Tibial artery (tissue), 4 donors: ENCODE data around the gene LRSAM1.
A peak's percentile ranks its signal among the peaks of the same experiment; 100 is the strongest.

Source experiments
- DNase-seq, 2 donors: peaks; one replicate each; pipeline ENCODE4 v3.0.0-alpha.2; 2019
- H3K27ac ChIP-seq, 2 donors: fragments of 200-600 bp; sonication (generic) in 1 of 2; 1 replicate in 1 of 2; 2 replicates in 1 of 2; pipeline ENCODE4 v1.5.1; 2018 to 2019; ENCODE audit warnings: mild to moderate bottlenecking in 1 of 2
- H3K27me3 ChIP-seq, 2 donors: fragments of 200-600 bp; sonication (generic) in 1 of 2; one replicate each; pipeline versions ENCODE4 v1.5.1 to v1.6.0; 2016 to 2019
- H3K36me3 ChIP-seq, 3 donors: fragments of 200-600 bp; sonication (generic) in 2 of 3; one replicate each; pipeline ENCODE4 v1.5.1; 2016 to 2019; ENCODE audit warnings: mild to moderate bottlenecking in 2 of 3
- H3K4me1 ChIP-seq, 4 donors: fragments of 200-600 bp; sonication (generic) in 2 of 4; 1 replicate in 3 of 4; 2 replicates in 1 of 4; pipeline ENCODE4 v1.5.1; 2016 to 2019
- H3K4me3 ChIP-seq, 2 donors: fragments of 200-600 bp; sonication (generic) in 1 of 2; 1 replicate in 1 of 2; 2 replicates in 1 of 2; pipeline ENCODE4 v1.5.1; 2018 to 2019; ENCODE audit warnings: mild to moderate bottlenecking in 2 of 2
- H3K9me3 ChIP-seq, 3 donors: fragments of 200-600 bp; sonication (generic) in 1 of 3; one replicate each; pipeline ENCODE4 v1.5.1; 2016 to 2019
- intact Hi-C: fragments of 100-400 bp; cut with DNase I; formaldehyde crosslinking; loops from one replicate; pipeline ENCODE4 v1.15.0; 2023; ENCODE audit warnings: low total_unique reads
- TF ChIP-seq, protein P1 (sequence below), 2 experiments: fragments of 200-600 bp in 1 of 2; fragments of 450-650 bp in 1 of 2; IDR thresholded peaks; one replicate each; pipeline ENCODE4 v1.5.1; 2017 to 2019; ENCODE audit warnings: antibody characterized with exemption in 2 of 2, mild to moderate bottlenecking in 1 of 2, moderate library complexity in 1 of 2

LRSAM1 gene

GRCh38 chr9:127539259-127539981 is 88.1 kb downstream of the LRSAM1 start:
- peaks cover 26 to 100% (median 89%) of the 10 kb centered on the region in 4 donors for H3K4me1 ChIP-seq
- no peaks in the 10 kb centered on the region for H3K9me3 ChIP-seq
- no peak for DNase-seq
- intact Hi-C loops: no loop called here
- peak overlapping the region; percentile 76 to 77 for H3K27ac ChIP-seq
- peaks cover 0 to 10% (median 0%) of the 10 kb centered on the region in 3 donors for H3K36me3 ChIP-seq
- TF ChIP-seq, protein P1, sequence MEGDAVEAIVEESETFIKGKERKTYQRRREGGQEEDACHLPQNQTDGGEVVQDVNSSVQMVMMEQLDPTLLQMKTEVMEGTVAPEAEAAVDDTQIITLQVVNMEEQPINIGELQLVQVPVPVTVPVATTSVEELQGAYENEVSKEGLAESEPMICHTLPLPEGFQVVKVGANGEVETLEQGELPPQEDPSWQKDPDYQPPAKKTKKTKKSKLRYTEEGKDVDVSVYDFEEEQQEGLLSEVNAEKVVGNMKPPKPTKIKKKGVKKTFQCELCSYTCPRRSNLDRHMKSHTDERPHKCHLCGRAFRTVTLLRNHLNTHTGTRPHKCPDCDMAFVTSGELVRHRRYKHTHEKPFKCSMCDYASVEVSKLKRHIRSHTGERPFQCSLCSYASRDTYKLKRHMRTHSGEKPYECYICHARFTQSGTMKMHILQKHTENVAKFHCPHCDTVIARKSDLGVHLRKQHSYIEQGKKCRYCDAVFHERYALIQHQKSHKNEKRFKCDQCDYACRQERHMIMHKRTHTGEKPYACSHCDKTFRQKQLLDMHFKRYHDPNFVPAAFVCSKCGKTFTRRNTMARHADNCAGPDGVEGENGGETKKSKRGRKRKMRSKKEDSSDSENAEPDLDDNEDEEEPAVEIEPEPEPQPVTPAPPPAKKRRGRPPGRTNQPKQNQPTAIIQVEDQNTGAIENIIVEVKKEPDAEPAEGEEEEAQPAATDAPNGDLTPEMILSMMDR (IDR thresholded peaks at IDR 0.05): no peak
- no peaks in the 10 kb centered on the region for H3K27me3 ChIP-seq
- no peak overlapping the region for H3K4me3 ChIP-seq

DNA sequence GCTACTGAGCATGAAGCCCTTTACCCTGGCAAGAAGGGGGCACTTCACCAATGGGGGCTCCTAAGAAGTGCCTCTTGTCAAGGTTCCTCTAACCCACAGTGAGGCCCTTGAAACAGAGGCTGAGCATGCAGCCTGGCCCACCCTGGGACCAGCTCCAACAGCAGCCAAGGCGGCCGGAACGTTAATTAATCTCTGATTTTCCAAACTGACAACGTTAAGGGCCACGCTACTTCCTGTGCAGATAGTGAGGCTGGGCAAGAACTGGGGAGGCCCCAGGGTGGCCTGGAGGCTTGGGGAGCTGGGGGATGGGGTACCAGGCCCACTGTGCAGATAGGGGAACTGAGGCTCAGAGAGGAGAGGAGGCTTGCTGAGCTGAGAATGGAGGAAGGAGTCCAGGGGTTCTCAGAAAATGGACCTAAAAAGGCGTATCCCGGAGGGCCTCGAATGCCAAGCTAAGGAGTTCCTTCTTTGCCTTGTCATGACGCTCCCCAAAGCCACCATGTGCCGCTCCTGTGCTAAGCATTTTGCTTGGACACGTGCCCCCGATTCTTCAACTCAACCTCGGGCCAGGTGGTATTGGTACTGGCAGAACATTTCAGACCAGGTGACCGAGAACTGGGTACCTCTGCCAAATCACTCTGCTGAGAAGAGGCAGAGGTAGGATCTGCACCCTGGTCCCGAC is 88.8 kb downstream of the LRSAM1 start:
- H3K4me1 ChIP-seq: peaks cover 29 to 100% (median 90%) of the 10 kb centered on the region in 4 donors
- intact Hi-C loops: loop anchor here (5.0 kb wide), 1 partner anchor 37 kb away; no protein-coding TSS in a partner anchor
- H3K27ac ChIP-seq: peak overlapping the region; percentile 76 to 77

GRCh38 chr9:127540664-127541041 is 89.3 kb downstream of the LRSAM1 start:
- Histone ChIP-seq H3K36me3 (no peaks in the 10 kb centered on the region), H3K4me3 (no peak overlapping the region), H3K27me3 (no peaks in the 10 kb centered on the region), H3K4me1 (peaks cover 29 to 100% (median 90%) of the 10 kb centered on the region in 4 donors), H3K9me3 (no peaks in the 10 kb centered on the region), H3K27ac (peak overlapping the region; percentile 76 to 77)
- DNase-seq: no peak
- intact Hi-C loops: loop anchor here (5.0 kb wide), 1 partner anchor 37 kb away; no protein-coding TSS in a partner anchor
- TF ChIP-seq, protein P1 (IDR thresholded peaks at IDR 0.05): no peak

More for the DNA sequence above, 88.8 kb downstream of the LRSAM1 start:
- Histone ChIP-seq H3K36me3 (peaks cover 0 to 4% (median 0%) of the 10 kb centered on the region in 3 donors), H3K9me3 (no peaks in the 10 kb centered on the region), H3K4me3 (no peak overlapping the region), H3K27me3 (no peaks in the 10 kb centered on the region)
- DNase-seq: no peak
- TF ChIP-seq, protein P1 (IDR thresholded peaks at IDR 0.05): no peak

DNA sequence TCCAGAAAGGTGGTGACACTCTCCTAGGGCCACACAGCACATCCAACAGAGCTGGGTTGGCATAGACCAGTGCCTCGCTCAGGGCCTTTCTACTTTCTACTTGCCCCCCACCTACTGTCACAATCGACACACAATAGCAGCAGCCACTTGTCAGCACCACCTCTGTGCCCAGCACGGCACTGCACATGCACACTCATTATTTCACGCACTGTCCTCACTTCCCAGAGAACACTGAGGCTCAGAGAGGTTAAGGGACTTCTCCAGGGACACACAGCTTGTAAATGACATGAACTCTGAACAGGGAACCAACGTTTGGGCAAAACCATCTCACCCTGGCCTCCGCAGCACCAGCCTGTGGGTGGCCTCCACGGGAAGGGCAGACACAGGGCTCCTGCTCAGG is 89.9 kb downstream of the LRSAM1 start:
- no peaks in the 10 kb centered on the region for H3K9me3 ChIP-seq
- intact Hi-C loops: loop anchor here (5.0 kb wide), 1 partner anchor 36 kb away; no protein-coding TSS in a partner anchor
- TF ChIP-seq, protein P1 (IDR thresholded peaks at IDR 0.05): no peak
- peaks cover 29 to 100% (median 90%) of the 10 kb centered on the region in 4 donors for H3K4me1 ChIP-seq
- no peak for DNase-seq
- H3K4me3 ChIP-seq: no peak overlapping the region
- no peaks in the 10 kb centered on the region for H3K27me3 ChIP-seq
- peak overlapping the region; percentile 76 to 77 for H3K27ac ChIP-seq
- H3K36me3 ChIP-seq: no peaks in the 10 kb centered on the region

DNA sequence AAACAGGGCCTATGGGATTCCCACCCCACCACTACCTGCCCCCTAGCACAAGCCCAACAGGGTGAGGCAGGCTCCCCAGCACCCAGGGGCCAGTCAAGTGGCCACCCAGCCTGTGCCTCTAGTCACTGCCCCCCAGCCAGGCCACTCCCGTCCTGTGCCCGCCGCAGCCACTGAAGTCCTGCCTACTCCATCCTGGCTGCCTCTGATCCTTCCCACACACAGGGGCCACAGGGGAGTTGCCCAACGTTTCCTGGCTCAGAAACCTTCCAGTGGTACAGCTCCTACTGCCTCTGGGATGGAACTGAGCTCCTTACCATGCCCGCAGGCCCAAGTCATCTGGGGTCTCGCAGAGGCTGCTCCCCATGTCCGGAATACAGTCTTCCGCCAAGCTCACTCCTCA is 90.6 kb downstream of the LRSAM1 start:
- H3K4me3 ChIP-seq: peak overlapping the region in 1 of 2 donors; percentile 16
- DNase-seq: peak; percentile 94 to 98
- no peaks in the 10 kb centered on the region for H3K36me3 ChIP-seq
- intact Hi-C loops: loop anchor here (5.0 kb wide), 1 partner anchor 35 kb away; no protein-coding TSS in a partner anchor
- H3K27ac ChIP-seq: peak overlapping the region; percentile 76 to 77
- H3K9me3 ChIP-seq: no peaks in the 10 kb centered on the region
- H3K27me3 ChIP-seq: no peaks in the 10 kb centered on the region
- H3K4me1 ChIP-seq: peaks cover 29 to 100% (median 90%) of the 10 kb centered on the region in 4 donors
- TF ChIP-seq, protein P1 (IDR thresholded peaks at IDR 0.05): no peak
